Adrenal gland (tissue), 5 donors: ENCODE measurements around the gene ELAC1.

Source experiments
- CTCF ChIP-seq, 6 experiments: fragments of 450-650 bp in 4 of 6; fragments of 200-600 bp in 2 of 6; sonication (generic) in 1 of 6; IDR thresholded peaks; 1 replicate in 5 of 6; 2 replicates in 1 of 6; pipeline versions ENCODE4 v1.5.1 to v1.8.0; 2016 to 2021; ENCODE audit warnings: antibody characterized with exemption in 6 of 6, mild to moderate bottlenecking in 2 of 6, moderate library complexity in 1 of 6
- POLR2A ChIP-seq, 2 donors: fragments of 450-650 bp; IDR thresholded peaks; one replicate each; pipeline ENCODE4 v1.6.1; 2017; ENCODE audit warnings: antibody characterized with exemption in 2 of 2, mild to moderate bottlenecking in 2 of 2, moderate library complexity in 1 of 2
- donor health status: DM: no; HTN: no; CAD: no.

- TF ChIP-seq POLR2A (IDR thresholded peaks at IDR 0.05) (no peak), CTCF (IDR thresholded peaks at IDR 0.05) (no peak)
Measured at GRCh38 chr18:50994031-50994430, 26.2 kb downstream of the ELAC1 start.
